HG02678 (cell line): Measurements from ENCODE around the gene ACTR6.
A peak's percentile ranks its signal among the peaks of the same experiment; 100 is the strongest.
"Not testable (repeated sequence)": the region's sequence is repeated elsewhere in the genome, so short reads cannot be mapped to it uniquely, and the experiment has no call there.

Experiments
- ATAC-seq: cut with Tn5 transposase; IDR thresholded peaks from one replicate; pipeline ENCODE4 v1.9.1; 2021; ENCODE audit warnings: mild to moderate bottlenecking, moderate library complexity; ENCODE audit not compliant: unreplicated experiment

Gene ACTR6

GRCh38 chr12:100219328-100220109, 18.9 kb downstream of the ACTR6 start:
- ATAC-seq: no peak

GRCh38 chr12:100221523-100221922, 20.9 kb downstream of the ACTR6 start:
- ATAC-seq: no peak

GRCh38 chr12:100222173-100222572, 21.6 kb downstream of the ACTR6 start:
- ATAC-seq: not testable (repeated sequence)

- ATAC-seq: no peak
Measured at GRCh38 chr12:100225491-100225890, 24.9 kb downstream of the ACTR6 start.

- ATAC-seq: no peak
Measured at GRCh38 chr12:100229036-100229635, 28.5 kb downstream of the ACTR6 start.

GRCh38 chr12:100229876-100230275, 29.3 kb downstream of the ACTR6 start:
- ATAC-seq: no peak

GRCh38 chr12:100231873-100232272, 31.3 kb downstream of the ACTR6 start:
- not testable (repeated sequence) for ATAC-seq

- ATAC-seq: no peak
Measured at GRCh38 chr12:100234166-100234565, 33.6 kb downstream of the ACTR6 start.

GRCh38 chr12:100234591-100235304, 34.1 kb downstream of the ACTR6 start:
- ATAC-seq: peak; percentile 48

- no peak for ATAC-seq
Measured at GRCh38 chr12:100238801-100239200, 38.2 kb downstream of the ACTR6 start.

- ATAC-seq: no peak
Measured at GRCh38 chr12:100239589-100239988, 39.0 kb downstream of the ACTR6 start.

GRCh38 chr12:100243137-100243536, 42.5 kb downstream of the ACTR6 start:
- no peak for ATAC-seq

GRCh38 chr12:100247765-100248164, 47.1 kb downstream of the ACTR6 start:
- no peak for ATAC-seq

GRCh38 chr12:100248886-100249285, 48.3 kb downstream of the ACTR6 start:
- no peak for ATAC-seq

- no peak for ATAC-seq
Measured at GRCh38 chr12:100249941-100250340, 49.3 kb downstream of the ACTR6 start.

- no peak for ATAC-seq
Measured at GRCh38 chr12:100251917-100252316, 51.3 kb downstream of the ACTR6 start.

- ATAC-seq: no peak
Measured at GRCh38 chr12:100253437-100253836, 52.8 kb downstream of the ACTR6 start.

- no peak for ATAC-seq
Measured at GRCh38 chr12:100254876-100255275, 54.3 kb downstream of the ACTR6 start.

GRCh38 chr12:100258127-100258526, 57.5 kb downstream of the ACTR6 start:
- ATAC-seq: no peak

- ATAC-seq: no peak
Measured at GRCh38 chr12:100263131-100263530, 62.5 kb downstream of the ACTR6 start.

- not testable (repeated sequence) for ATAC-seq
Measured at GRCh38 chr12:100265107-100265506, 64.5 kb downstream of the ACTR6 start.
